ENCODE measurements around the gene LHX8. TPM values are rescaled to one million over a fixed set of nuclear protein-coding genes. Genes with fewer than 3 reads are reported as not detected.

The LHX8 gene
- total RNA-seq, 1 donor from 2014 or later = 0.52 TPM

DNA sequence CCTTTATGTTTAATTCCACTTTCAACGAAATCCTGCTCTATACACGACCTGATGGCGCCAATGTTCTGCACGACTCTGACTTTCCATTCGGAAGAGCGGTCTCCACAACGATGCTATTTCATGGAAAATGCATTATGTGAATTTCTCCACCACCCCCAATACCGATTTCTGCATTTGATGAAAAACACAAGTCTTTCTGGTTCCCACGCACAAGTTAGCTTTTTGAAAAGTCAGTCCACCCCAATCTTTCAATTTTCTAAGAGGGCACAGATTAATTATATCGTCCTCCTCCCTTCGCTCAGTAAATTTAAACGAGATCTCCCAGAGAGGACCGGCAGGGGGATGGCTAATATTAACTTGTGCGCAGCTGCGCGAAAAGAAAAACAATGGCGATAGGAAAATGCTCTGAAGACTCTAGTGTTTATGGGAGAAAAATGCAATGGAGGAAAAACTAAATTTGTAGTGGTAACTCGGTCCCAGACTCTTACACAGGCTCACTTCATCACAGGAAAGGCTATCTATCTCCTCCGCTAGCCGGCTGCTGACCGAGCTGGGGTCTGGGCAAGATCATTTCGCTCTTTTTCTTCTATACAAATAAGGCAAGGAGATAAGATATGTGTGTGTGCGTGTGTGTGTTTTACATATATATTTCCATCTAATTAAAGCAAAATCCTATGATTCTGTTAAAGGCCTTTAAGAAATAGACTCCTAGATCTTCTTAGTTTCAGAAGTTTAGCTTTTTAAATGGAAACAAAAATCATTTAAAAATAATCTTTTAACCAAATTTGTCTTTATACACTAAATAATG, 1.2 kb upstream of the LHX8 start:
- H3K4me2 ChIP-seq (ENCODE audit: low read length) = no peak overlapping the region
- Mint-ChIP-seq H3K36me3 (ENCODE audit: low read depth, unreplicated experiment) (no peaks in the 10 kb centered on the region), H3K27me3 (ENCODE audit: low read depth, unreplicated experiment) (peaks cover 87% of the 10 kb centered on the region), H3K9me3 (ENCODE audit: unreplicated experiment) (peaks cover 5% of the 10 kb centered on the region), H3K4me3 (ENCODE audit: unreplicated experiment) (peak overlapping the region; percentile 71), H3K4me1 (ENCODE audit: low read depth, unreplicated experiment) (peaks cover 33% of the 10 kb centered on the region), H3K27ac (ENCODE audit: unreplicated experiment) (no peak overlapping the region)
- no peaks in the 10 kb centered on the region for H4K20me1 ChIP-seq (ENCODE audit: insufficient read depth, low read length)
- FAIRE-seq = no peak
- peaks cover 98% of the 10 kb centered on the region for H3K27me3 ChIP-seq (ENCODE audit: insufficient read depth, low read length)
- TF ChIP-seq, protein P1, sequence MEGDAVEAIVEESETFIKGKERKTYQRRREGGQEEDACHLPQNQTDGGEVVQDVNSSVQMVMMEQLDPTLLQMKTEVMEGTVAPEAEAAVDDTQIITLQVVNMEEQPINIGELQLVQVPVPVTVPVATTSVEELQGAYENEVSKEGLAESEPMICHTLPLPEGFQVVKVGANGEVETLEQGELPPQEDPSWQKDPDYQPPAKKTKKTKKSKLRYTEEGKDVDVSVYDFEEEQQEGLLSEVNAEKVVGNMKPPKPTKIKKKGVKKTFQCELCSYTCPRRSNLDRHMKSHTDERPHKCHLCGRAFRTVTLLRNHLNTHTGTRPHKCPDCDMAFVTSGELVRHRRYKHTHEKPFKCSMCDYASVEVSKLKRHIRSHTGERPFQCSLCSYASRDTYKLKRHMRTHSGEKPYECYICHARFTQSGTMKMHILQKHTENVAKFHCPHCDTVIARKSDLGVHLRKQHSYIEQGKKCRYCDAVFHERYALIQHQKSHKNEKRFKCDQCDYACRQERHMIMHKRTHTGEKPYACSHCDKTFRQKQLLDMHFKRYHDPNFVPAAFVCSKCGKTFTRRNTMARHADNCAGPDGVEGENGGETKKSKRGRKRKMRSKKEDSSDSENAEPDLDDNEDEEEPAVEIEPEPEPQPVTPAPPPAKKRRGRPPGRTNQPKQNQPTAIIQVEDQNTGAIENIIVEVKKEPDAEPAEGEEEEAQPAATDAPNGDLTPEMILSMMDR (IDR thresholded peaks at IDR 0.05; ENCODE audit: insufficient read depth, low read depth, low read length) = no peak
- TF ChIP-seq EZH2 (IDR thresholded peaks at IDR 0.05; ENCODE audit: insufficient read depth, low read length) = peak; percentile 85
- no peaks in the 10 kb centered on the region for H3K4me1 ChIP-seq (ENCODE audit: insufficient read depth, low read length)
- no peaks in the 10 kb centered on the region for H3K79me2 ChIP-seq (ENCODE audit: insufficient read depth, low read length)
- DNase-seq (ENCODE audit: low read depth) = no peak
- no peaks in the 10 kb centered on the region for H3K36me3 ChIP-seq (ENCODE audit: insufficient read depth, low read length)
- H3K9ac ChIP-seq (ENCODE audit: low read length) = no peak overlapping the region
- H3K9me3 ChIP-seq (ENCODE audit: insufficient read depth, low read depth, low read length) = peaks cover 4% of the 10 kb centered on the region
- H2AFZ ChIP-seq (ENCODE audit: low read depth, low read length) = no peak overlapping the region
- H3K4me3 ChIP-seq (ENCODE audit: insufficient read depth, low read depth, low read length) = no peak overlapping the region
- H3K27ac ChIP-seq (ENCODE audit: low read depth, low read length) = no peak overlapping the region

GRCh38 chr1:75134647-75135572, 722 bp downstream of the LHX8 start:
- no peaks in the 10 kb centered on the region for H3K4me1 ChIP-seq (ENCODE audit: insufficient read depth, low read length)

More at GRCh38 chr1:75134647-75135572, 722 bp downstream of the LHX8 start:
- Histone ChIP-seq H3K36me3 (ENCODE audit: insufficient read depth, low read length) (no peaks in the 10 kb centered on the region), H2AFZ (ENCODE audit: low read depth, low read length) (no peak overlapping the region), H3K27ac (ENCODE audit: low read depth, low read length) (no peak overlapping the region), H3K79me2 (ENCODE audit: insufficient read depth, low read length) (no peaks in the 10 kb centered on the region), H3K4me2 (ENCODE audit: low read length) (peak overlapping the region; percentile 52), H4K20me1 (ENCODE audit: insufficient read depth, low read length) (no peaks in the 10 kb centered on the region), H3K9me3 (ENCODE audit: insufficient read depth, low read depth, low read length) (peaks cover 4% of the 10 kb centered on the region), H3K9ac (ENCODE audit: low read length) (no peak overlapping the region), H3K4me3 (ENCODE audit: insufficient read depth, low read depth, low read length) (no peak overlapping the region), H3K27me3 (ENCODE audit: insufficient read depth, low read length) (peaks cover 82% of the 10 kb centered on the region)
- DNase-seq (ENCODE audit: low read depth) = no peak
- Mint-ChIP-seq H3K4me3 (ENCODE audit: unreplicated experiment) (peak overlapping the region; percentile 84), H3K4me1 (ENCODE audit: low read depth, unreplicated experiment) (peaks cover 33% of the 10 kb centered on the region), H3K27me3 (ENCODE audit: low read depth, unreplicated experiment) (peaks cover 81% of the 10 kb centered on the region), H3K9me3 (ENCODE audit: unreplicated experiment) (no peaks in the 10 kb centered on the region), H3K27ac (ENCODE audit: unreplicated experiment) (peak overlapping the region; percentile 62), H3K36me3 (ENCODE audit: low read depth, unreplicated experiment) (no peaks in the 10 kb centered on the region)
- TF ChIP-seq, protein P1 (IDR thresholded peaks at IDR 0.05; ENCODE audit: insufficient read depth, low read depth, low read length) = no peak
- TF ChIP-seq EZH2 (IDR thresholded peaks at IDR 0.05; ENCODE audit: insufficient read depth, low read length) = peak; percentile 87
- no peak for FAIRE-seq
